GM10847 (cell line): ENCODE data around the gene PDE9A.

ENCODE experiments used
- POLR2A ChIP-seq: IDR thresholded peaks from 2 replicates; pipeline ENCODE4 v1.6.1; 2011; ENCODE audit not compliant: insufficient read length; ENCODE audit errors: extremely low read depth

Gene PDE9A

GRCh38 chr21:42635848-42636519 lies 17.4 kb upstream of the PDE9A start:
- TF ChIP-seq POLR2A = no peak

- TF ChIP-seq POLR2A = no peak
These were observed 16.7 kb upstream of the PDE9A start for GRCh38 chr21:42636520-42637266.

- TF ChIP-seq POLR2A = no peak
These were observed 16.0 kb upstream of the PDE9A start for GRCh38 chr21:42637267-42638041.

GRCh38 chr21:42638266-42638863 lies 15.1 kb upstream of the PDE9A start:
- TF ChIP-seq POLR2A = no peak

GRCh38 chr21:42639646-42640152 lies 13.7 kb upstream of the PDE9A start:
- no peak for TF ChIP-seq POLR2A

GRCh38 chr21:42640486-42640885 lies 12.9 kb upstream of the PDE9A start:
- TF ChIP-seq POLR2A = no peak

GRCh38 chr21:42641311-42642218 lies 11.9 kb upstream of the PDE9A start:
- TF ChIP-seq POLR2A = no peak

- TF ChIP-seq POLR2A = no peak
These were observed 11.1 kb upstream of the PDE9A start for GRCh38 chr21:42642219-42642745.

- TF ChIP-seq POLR2A = no peak
These were observed 8.9 kb upstream of the PDE9A start for GRCh38 chr21:42644223-42645208.

- no peak for TF ChIP-seq POLR2A
These were observed 8.0 kb upstream of the PDE9A start for GRCh38 chr21:42645211-42646075.

- TF ChIP-seq POLR2A = no peak
These were observed 7.2 kb upstream of the PDE9A start for GRCh38 chr21:42646076-42646825.
